Measurements from ENCODE around the gene AHSP.
"Not testable (repeated sequence)": the region's sequence is repeated elsewhere in the genome, so short reads cannot be mapped to it uniquely, and the experiment has no call there.

GRCh38 chr16:31539762-31540161, 12.1 kb downstream of the AHSP start:
- not testable (repeated sequence) for TF ChIP-seq POLR2AphosphoS5, POLR2A (IDR thresholded peaks at IDR 0.05; ENCODE audit: low read depth, low read length)
